ACC112 (cell line): ENCODE data around the gene FRMD4B.
"Not testable (repeated sequence)": the region's sequence is repeated elsewhere in the genome, so short reads cannot be mapped to it uniquely, and the experiment has no call there.

ENCODE experiments used
- H2AFZ ChIP-seq: fragments of 200-600 bp; sonication (generic); one replicate; pipeline ENCODE4 v1.6.0; 2017; ENCODE audit warnings: antibody characterized with exemption, low read length; ENCODE audit not compliant: unreplicated experiment
- H3K27ac ChIP-seq: fragments of 200-600 bp; sonication (generic); 2 replicates; pipeline ENCODE4 v1.5.1; 2014; ENCODE audit warnings: low read depth, mild to moderate bottlenecking, antibody characterized with exemption, low read length, moderate library complexity
- H3K27me3 ChIP-seq: fragments of 200-600 bp; sonication (generic); 2 replicates; pipeline ENCODE4 v1.6.1; 2014; ENCODE audit warnings: mild to moderate bottlenecking, antibody characterized with exemption, low read length, moderate library complexity, mixed read lengths; ENCODE audit not compliant: insufficient read depth
- H3K36me3 ChIP-seq: fragments of 200-600 bp; sonication (generic); 2 replicates; pipeline ENCODE4 v1.6.1; 2016; ENCODE audit warnings: mild to moderate bottlenecking, antibody characterized with exemption, low read length, moderate library complexity, mixed read lengths; ENCODE audit not compliant: insufficient read depth
- H3K4me1 ChIP-seq: fragments of 200-600 bp; sonication (generic); one replicate; pipeline ENCODE4 v1.6.1; 2016; ENCODE audit warnings: low read length, mixed read lengths; ENCODE audit not compliant: insufficient read depth, unreplicated experiment, control insufficient read depth
- H3K4me3 ChIP-seq: fragments of 200-600 bp; sonication (generic); 2 replicates; pipeline ENCODE4 v1.5.1; 2014; ENCODE audit warnings: mild to moderate bottlenecking, low read depth, low read length
- H3K79me2 ChIP-seq: fragments of 200-600 bp; sonication (generic); one replicate; pipeline ENCODE4 v1.6.0; 2016; ENCODE audit warnings: low read length; ENCODE audit not compliant: control insufficient read depth, unreplicated experiment, insufficient read depth

FRMD4B gene

GRCh38 chr3:69235227-69235626 lies 150.7 kb downstream of the FRMD4B start:
- H3K79me2 ChIP-seq, H3K27ac ChIP-seq, H2AFZ ChIP-seq, H3K36me3 ChIP-seq, H3K4me1 ChIP-seq, H3K4me3 ChIP-seq, H3K27me3 ChIP-seq: not testable (repeated sequence)

- H3K4me3 ChIP-seq, result no peak overlapping the region
- H3K27me3 ChIP-seq, result peaks cover 5% of the 10 kb centered on the region; the same call in 1 of the 2 replicates
- H3K27ac ChIP-seq, result no peak overlapping the region
- no peaks in the 10 kb centered on the region for H3K36me3 ChIP-seq
- no peaks in the 10 kb centered on the region for H3K79me2 ChIP-seq
- no peak overlapping the region for H2AFZ ChIP-seq
- H3K4me1 ChIP-seq, result no peaks in the 10 kb centered on the region
Measured at GRCh38 chr3:69232482-69232881, 153.4 kb downstream of the FRMD4B start.

DNA sequence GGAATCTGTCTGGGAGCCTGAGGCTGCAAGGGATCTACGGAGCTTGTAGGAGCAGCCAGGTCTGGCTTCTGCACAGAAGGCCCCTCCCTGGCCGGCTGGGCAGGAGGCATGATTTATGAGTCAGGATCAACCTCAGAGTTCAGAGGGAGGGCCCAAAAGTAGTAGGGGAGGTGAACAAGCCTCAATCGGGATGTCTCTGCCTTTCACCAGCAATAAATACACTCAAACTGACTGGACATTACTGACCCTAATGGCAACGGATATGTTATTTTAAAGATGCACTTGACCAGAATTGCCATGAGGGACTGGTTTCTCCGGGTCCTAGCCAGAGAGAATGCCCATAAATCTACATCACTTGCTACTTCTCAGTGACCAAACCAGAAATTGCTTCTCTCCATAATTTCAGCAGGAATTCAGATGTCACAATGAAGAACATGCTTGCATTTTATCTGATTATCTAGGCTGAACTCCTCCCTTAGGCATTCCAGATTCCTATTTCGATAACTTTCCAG lies 153.9 kb downstream of the FRMD4B start:
- H3K27me3 ChIP-seq, result peaks cover 5% of the 10 kb centered on the region; the same call in 1 of the 2 replicates
- no peaks in the 10 kb centered on the region for H3K36me3 ChIP-seq
- H3K4me3 ChIP-seq, result no peak overlapping the region
- no peak overlapping the region for H3K27ac ChIP-seq
- no peaks in the 10 kb centered on the region for H3K79me2 ChIP-seq
- no peak overlapping the region for H2AFZ ChIP-seq
- no peaks in the 10 kb centered on the region for H3K4me1 ChIP-seq

GRCh38 chr3:69226071-69226470 lies 159.8 kb downstream of the FRMD4B start:
- Histone ChIP-seq H2AFZ (no peak overlapping the region), H3K27ac (no peak overlapping the region), H3K79me2 (no peaks in the 10 kb centered on the region), H3K27me3 (peaks cover 5% of the 10 kb centered on the region; the same call in 1 of the 2 replicates), H3K36me3 (no peaks in the 10 kb centered on the region), H3K4me1 (no peaks in the 10 kb centered on the region), H3K4me3 (no peak overlapping the region)

GRCh38 chr3:69219101-69219708 lies 166.7 kb downstream of the FRMD4B start:
- Histone ChIP-seq H3K27ac (no peak overlapping the region), H3K79me2 (no peaks in the 10 kb centered on the region), H2AFZ (no peak overlapping the region)

DNA sequence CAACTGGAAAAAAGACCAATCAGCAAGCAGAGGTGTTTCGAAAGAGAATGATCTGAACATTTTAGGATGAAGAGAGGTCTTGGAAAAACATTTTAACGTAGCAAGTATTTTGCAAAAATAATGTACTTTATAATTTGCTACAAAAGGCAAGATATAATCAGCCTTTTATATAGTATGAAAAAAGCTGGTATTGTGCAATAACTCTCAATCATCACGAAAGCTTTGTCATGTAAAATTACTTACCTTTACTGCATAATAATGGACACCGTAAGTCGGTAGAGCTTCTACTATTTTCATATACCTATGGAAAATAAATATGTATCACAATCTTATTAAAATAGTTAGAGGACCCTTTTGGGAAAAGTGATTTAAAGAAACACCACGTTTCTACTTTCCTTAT lies 167.8 kb downstream of the FRMD4B start:
- no peaks in the 10 kb centered on the region for H3K79me2 ChIP-seq
- no peaks in the 10 kb centered on the region for H3K4me1 ChIP-seq
- no peaks in the 10 kb centered on the region for H3K27me3 ChIP-seq
- H3K27ac ChIP-seq, result no peak overlapping the region
- H3K4me3 ChIP-seq, result no peak overlapping the region
- no peak overlapping the region for H2AFZ ChIP-seq
- H3K36me3 ChIP-seq, result no peaks in the 10 kb centered on the region

More at GRCh38 chr3:69219101-69219708, 166.7 kb downstream of the FRMD4B start:
- Histone ChIP-seq H3K4me1 (no peaks in the 10 kb centered on the region), H3K36me3 (no peaks in the 10 kb centered on the region), H3K4me3 (no peak overlapping the region), H3K27me3 (no peaks in the 10 kb centered on the region)

DNA sequence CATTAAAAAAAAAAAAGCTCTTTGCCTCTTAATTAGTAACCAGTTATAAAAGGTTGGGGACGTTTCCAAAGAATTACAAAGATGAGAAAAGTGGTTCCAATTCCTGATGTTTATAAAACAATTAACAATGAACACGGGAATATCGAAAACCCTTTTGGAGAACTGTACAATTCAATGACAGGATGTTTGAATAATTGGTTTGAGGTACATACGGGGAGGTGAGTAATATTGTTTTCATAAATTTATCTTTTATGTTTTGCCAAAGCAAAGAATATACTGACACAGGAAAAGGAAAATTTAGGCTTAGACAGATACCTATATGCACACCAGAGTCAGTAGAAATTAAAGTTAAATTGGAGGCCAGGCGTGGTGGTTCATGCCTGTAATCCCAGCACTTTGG lies 168.9 kb downstream of the FRMD4B start:
- H3K79me2 ChIP-seq, result no peaks in the 10 kb centered on the region
- H3K27me3 ChIP-seq, result no peaks in the 10 kb centered on the region
- no peak overlapping the region for H2AFZ ChIP-seq
- H3K4me1 ChIP-seq, result peaks cover 5% of the 10 kb centered on the region
- H3K36me3 ChIP-seq, result no peaks in the 10 kb centered on the region
- no peak overlapping the region for H3K4me3 ChIP-seq
- no peak overlapping the region for H3K27ac ChIP-seq

- no peaks in the 10 kb centered on the region for H3K79me2 ChIP-seq
- peaks cover 5% of the 10 kb centered on the region for H3K4me1 ChIP-seq
- H3K27ac ChIP-seq, result no peak overlapping the region
- H2AFZ ChIP-seq, result no peak overlapping the region
- no peak overlapping the region for H3K4me3 ChIP-seq
- no peaks in the 10 kb centered on the region for H3K36me3 ChIP-seq
- H3K27me3 ChIP-seq, result no peaks in the 10 kb centered on the region
Measured at GRCh38 chr3:69214241-69214640, 171.6 kb downstream of the FRMD4B start.

DNA sequence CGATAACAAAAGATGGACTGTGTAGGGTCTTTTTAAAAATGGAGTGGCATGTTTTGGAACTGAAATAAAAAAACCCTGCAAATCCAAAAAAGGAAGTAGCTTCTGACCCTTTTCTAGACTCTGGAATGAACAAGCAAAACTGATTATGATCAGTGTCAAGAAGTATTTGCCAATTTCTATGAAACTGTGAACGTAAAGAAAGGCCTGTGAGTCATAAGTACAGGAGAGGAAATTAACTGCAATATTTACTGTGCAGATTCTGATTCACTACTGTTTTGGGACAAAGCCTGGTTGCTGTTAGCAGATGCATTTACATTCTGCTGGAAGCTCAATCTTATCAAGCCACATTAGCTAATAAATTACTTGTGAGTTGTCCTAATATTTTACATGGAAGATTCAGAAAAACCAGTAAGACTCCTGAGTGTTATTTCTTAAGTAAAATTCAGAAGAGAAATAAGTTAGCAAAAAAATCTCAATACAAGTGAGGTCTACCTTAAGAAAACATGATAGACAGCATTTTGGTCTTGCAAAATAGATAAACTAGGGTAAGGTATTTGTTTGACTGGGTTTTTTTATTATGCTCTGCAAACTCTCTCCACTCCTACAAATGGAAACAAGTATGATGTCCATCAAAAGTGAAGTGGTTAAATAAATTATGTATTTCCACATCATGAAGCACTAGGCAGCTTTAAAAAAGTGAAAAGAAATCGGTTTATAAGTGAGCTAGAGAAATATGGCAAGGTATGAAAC lies 173.3 kb downstream of the FRMD4B start:
- no peaks in the 10 kb centered on the region for H3K79me2 ChIP-seq
- no peak overlapping the region for H3K4me3 ChIP-seq
- H3K27me3 ChIP-seq, result no peaks in the 10 kb centered on the region
- peak overlapping the region; percentile 11; the same call in 1 of the 2 replicates for H3K27ac ChIP-seq
- no peak overlapping the region for H2AFZ ChIP-seq
- peaks cover 5% of the 10 kb centered on the region for H3K4me1 ChIP-seq
- no peaks in the 10 kb centered on the region for H3K36me3 ChIP-seq

DNA sequence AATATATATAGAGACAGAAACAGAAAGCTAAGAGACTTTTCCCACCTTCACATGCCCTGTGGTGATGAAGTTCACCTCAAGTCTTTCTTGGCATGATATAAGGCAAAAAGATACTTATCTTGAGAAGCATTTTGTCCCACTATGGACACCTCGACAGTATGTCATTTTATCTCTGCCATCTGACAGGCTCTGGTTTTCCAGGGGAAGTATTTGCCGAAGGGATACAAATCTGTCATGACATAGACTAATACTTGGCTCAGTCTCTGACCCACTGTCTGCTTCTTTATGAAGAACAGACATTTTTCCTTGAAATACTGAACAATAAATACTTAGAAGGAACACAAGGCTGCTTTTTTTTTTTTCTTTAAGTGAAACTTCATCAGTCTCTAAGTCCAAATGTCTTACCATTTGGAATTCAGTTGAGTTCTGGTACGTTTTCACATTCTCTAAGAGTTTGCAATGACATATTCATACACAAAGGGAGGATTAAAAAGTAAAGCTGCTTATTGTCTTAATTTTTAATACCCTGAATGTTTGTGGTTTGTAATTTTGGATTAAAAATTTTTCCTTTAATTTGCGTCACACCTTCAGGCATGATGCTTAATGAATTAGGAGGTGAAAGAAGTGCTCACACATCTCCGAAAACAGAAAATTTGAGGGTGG lies 175.7 kb downstream of the FRMD4B start:
- Histone ChIP-seq H3K36me3 (no peaks in the 10 kb centered on the region), H3K4me1 (peaks cover 5% of the 10 kb centered on the region), H3K27ac (no peak overlapping the region), H3K79me2 (no peaks in the 10 kb centered on the region), H3K4me3 (no peak overlapping the region), H3K27me3 (no peaks in the 10 kb centered on the region), H2AFZ (no peak overlapping the region)
